HEK293T (cell line): Measurements from ENCODE around the gene ZNF408.

Source experiments
- CTCF ChIA-PET: fragments of 350-600 bp; formaldehyde crosslinking; extraction: SDS; loops from one replicate; lab custom pipeline; 2021; ENCODE audit warnings: antibody characterized with exemption, inconsistent platforms; lab: Yijun Ruan, JAX
- POLR2A ChIA-PET: fragments of 350-600 bp; formaldehyde crosslinking; extraction: SDS; loops from one replicate; lab custom pipeline; 2020; ENCODE audit warnings: antibody characterized with exemption, inconsistent platforms; lab: Yijun Ruan, JAX
- DNase-seq: peaks from one replicate; pipeline ENCODE4 v3.0.0; 2012; ENCODE audit warnings: mixed read lengths; ENCODE audit errors: extremely low spot score
- ARNT ChIP-seq: fragments of 450-650 bp; IDR thresholded peaks from 2 replicates; pipeline ENCODE4 v1.6.1; 2017; ENCODE audit warnings: mild to moderate bottlenecking
- BHLHE40 ChIP-seq: fragments of 450-650 bp; IDR thresholded peaks from 2 replicates; pipeline ENCODE4 v1.6.1; 2016; ENCODE audit warnings: mild to moderate bottlenecking, moderate library complexity, borderline replicate concordance
- CTBP1 ChIP-seq: fragments of 450-650 bp; IDR thresholded peaks from 2 replicates; pipeline ENCODE4 v1.6.1; 2016; ENCODE audit warnings: borderline replicate concordance
- ELF4 ChIP-seq: fragments of 450-650 bp; IDR thresholded peaks from 2 replicates; pipeline ENCODE4 v1.6.1; 2017; ENCODE audit warnings: antibody characterized with exemption
- FOXA1 ChIP-seq: fragments of 450-650 bp; IDR thresholded peaks from 2 replicates; pipeline ENCODE4 v1.6.1; 2016; ENCODE audit warnings: mild to moderate bottlenecking
- FOXK2 ChIP-seq: fragments of 450-650 bp; IDR thresholded peaks from 2 replicates; pipeline ENCODE4 v1.6.1; 2016; ENCODE audit warnings: mild to moderate bottlenecking
- FOXM1 ChIP-seq: fragments of 450-650 bp; IDR thresholded peaks from 2 replicates; pipeline ENCODE4 v1.6.1; 2017; ENCODE audit warnings: mild to moderate bottlenecking, borderline replicate concordance
- HDGF ChIP-seq: fragments of 450-650 bp; IDR thresholded peaks from 2 replicates; pipeline ENCODE4 v1.6.1; 2017; ENCODE audit warnings: antibody characterized with exemption, borderline replicate concordance
- L3MBTL2 ChIP-seq: fragments of 450-650 bp; conservative IDR thresholded peaks from 2 replicates; pipeline ENCODE4 v1.6.1; 2016; ENCODE audit warnings: mild to moderate bottlenecking
- LEF1 ChIP-seq: fragments of 450-650 bp; IDR thresholded peaks from 2 replicates; pipeline ENCODE4 v1.6.1; 2017; ENCODE audit warnings: mild to moderate bottlenecking, borderline replicate concordance
- NFRKB ChIP-seq: fragments of 450-650 bp; IDR thresholded peaks from 2 replicates; pipeline ENCODE4 v1.6.1; 2016; ENCODE audit warnings: mild to moderate bottlenecking, moderate library complexity
- PKNOX1 ChIP-seq: fragments of 450-650 bp; IDR thresholded peaks from 2 replicates; pipeline ENCODE4 v1.6.1; 2016
- SP1 ChIP-seq: fragments of 450-650 bp; IDR thresholded peaks from 2 replicates; pipeline ENCODE4 v1.6.1; 2017
- SUZ12 ChIP-seq: fragments of 450-650 bp; IDR thresholded peaks from 2 replicates; pipeline ENCODE4 v1.6.1; 2016; ENCODE audit warnings: mild to moderate bottlenecking
- TARDBP ChIP-seq: fragments of 450-650 bp; IDR thresholded peaks from 2 replicates; pipeline ENCODE4 v1.6.1; 2016
- ZNF384 ChIP-seq: fragments of 450-650 bp; IDR thresholded peaks from 2 replicates; pipeline ENCODE4 v1.6.1; 2016

ZNF408 gene

GRCh38 chr11:46719048-46719542 is 18.3 kb downstream of the ZNF408 start, which contains the start of gene F2:
Gene F2 (plus strand): TSS chr11:46719213. CDS start chr11:46719236, 23 bp downstream.
- ChIA-PET POLR2A (interaction anchor here (2.4 kb wide), 1 partner anchor 18 kb away, joined by 8 read pairs; the partner anchor contains the start of genes ARHGAP1 and ZNF408), CTCF (no interaction called here)
- TF ChIP-seq FOXM1 (no peak), CTBP1 (no peak), BHLHE40 (no peak), SUZ12 (no peak), ARNT (no peak), FOXK2 (no peak)
- no peak for DNase-seq

GRCh38 chr11:46719543-46720218 is 18.9 kb downstream of the ZNF408 start:
- no peak for DNase-seq
- TF ChIP-seq ZNF384 (no peak), ARNT (no peak), ELF4 (no peak), BHLHE40 (no peak), NFRKB (no peak), CTBP1 (no peak), FOXM1 (no peak), PKNOX1 (no peak), SUZ12 (no peak), L3MBTL2 (no peak), LEF1 (no peak), TARDBP (no peak), FOXA1 (no peak), HDGF (no peak), FOXK2 (no peak), SP1 (no peak)
- CTCF ChIA-PET = no interaction called here
- POLR2A ChIA-PET = interaction anchor here (1.6 to 2.4 kb wide), 2 partner anchors 13 to 19 kb away, joined by 6 to 8 read pairs; partner anchors contain the start of genes ARHGAP1 and ZNF408

- no peak for DNase-seq
- ChIA-PET CTCF (no interaction called here), POLR2A (no interaction called here)
These were observed 20.5 kb downstream of the ZNF408 start for GRCh38 chr11:46721286-46721685.

GRCh38 chr11:46722566-46723358 is 21.9 kb downstream of the ZNF408 start:
- POLR2A ChIA-PET = interaction anchor here (0.9 kb wide), 1 partner anchor 22 kb away, joined by 3 read pairs; the partner anchor contains the start of genes ARHGAP1 and ZNF408
- no peak for DNase-seq
- CTCF ChIA-PET = no interaction called here
- no peak for TF ChIP-seq BHLHE40

More at GRCh38 chr11:46721286-46721685, 20.5 kb downstream of the ZNF408 start:
- TF ChIP-seq HDGF (no peak), PKNOX1 (no peak), LEF1 (no peak)

GRCh38 chr11:46723359-46723680 is 22.5 kb downstream of the ZNF408 start:
- no peak for DNase-seq
- TF ChIP-seq L3MBTL2 = no peak
- no peak for TF ChIP-seq BHLHE40
- no peak for TF ChIP-seq PKNOX1
- TF ChIP-seq SUZ12 = no peak
- no peak for TF ChIP-seq LEF1
- no peak for TF ChIP-seq TARDBP
- no peak for TF ChIP-seq FOXM1
- ChIA-PET CTCF (no interaction called here), POLR2A (no interaction called here)

GRCh38 chr11:46724088-46724487 is 23.3 kb downstream of the ZNF408 start:
- ChIA-PET POLR2A (no interaction called here), CTCF (no interaction called here)

More at GRCh38 chr11:46724088-46724487, 23.3 kb downstream of the ZNF408 start:
- TF ChIP-seq FOXK2 = no peak
- no peak for TF ChIP-seq ARNT
- TF ChIP-seq FOXM1 = no peak
- no peak for TF ChIP-seq ZNF384
- TF ChIP-seq HDGF = no peak
- TF ChIP-seq CTBP1 = no peak
- TF ChIP-seq FOXA1 = no peak
- TF ChIP-seq L3MBTL2 = no peak
- TF ChIP-seq SUZ12 = no peak
- no peak for TF ChIP-seq BHLHE40
- no peak for TF ChIP-seq ELF4
- TF ChIP-seq NFRKB = no peak
- no peak for TF ChIP-seq PKNOX1
- TF ChIP-seq LEF1 = no peak
- TF ChIP-seq TARDBP = no peak
- no peak for TF ChIP-seq SP1
- DNase-seq = no peak
